22Rv1 (cell line): Measurements from ENCODE around the gene CRADD.
"Not testable (repeated sequence)": the region's sequence is repeated elsewhere in the genome, so short reads cannot be mapped to it uniquely, and the experiment has no call there.

Source experiments
- CTCF ChIP-seq: fragments of 450-650 bp; IDR thresholded peaks from 2 replicates; pipeline ENCODE4 v1.5.1; 2017; ENCODE audit warnings: mild to moderate bottlenecking
- ZFX ChIP-seq: fragments of 450-650 bp; IDR thresholded peaks from 2 replicates; pipeline ENCODE4 v1.6.1; 2017; ENCODE audit warnings: antibody characterized with exemption, borderline replicate concordance

GRCh38 chr12:93871566-93871965 is 194.4 kb downstream of the CRADD start:
- not testable (repeated sequence) for TF ChIP-seq CTCF, ZFX
